ENCODE data around the gene SMIM10L2A. TPM values are rescaled to one million over a fixed set of nuclear protein-coding genes. Genes with fewer than 3 reads are reported as not detected.

SMIM10L2A gene
- total RNA-seq, 1 donor from 2014 or later = 0.82 TPM

DNA sequence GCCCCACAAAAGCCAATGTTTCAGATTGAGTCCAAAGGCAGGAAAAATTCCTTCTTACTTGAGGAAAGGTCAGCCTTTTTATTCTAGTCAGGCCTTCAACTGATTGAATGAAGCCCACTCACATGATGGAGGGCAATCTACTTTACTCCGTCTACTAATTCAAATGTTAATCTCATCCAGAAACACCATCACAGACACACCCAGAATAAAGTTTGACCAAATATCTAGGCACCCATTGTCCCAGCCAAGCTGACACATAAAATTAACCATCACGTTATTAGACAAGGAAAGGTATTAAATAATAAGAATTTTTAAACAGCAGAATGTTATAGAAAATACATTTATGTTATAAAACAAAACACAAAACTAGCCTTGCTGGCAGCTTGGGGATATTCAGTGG is 32.9 kb upstream of the SMIM10L2A start:
- intact Hi-C loops (cut with micrococcal nuclease) = no loop called here
- no peaks in the 10 kb centered on the region for H3K4me1 ChIP-seq
- no peak for DNase-seq
- H3K36me3 ChIP-seq = no peaks in the 10 kb centered on the region
- H3K4me3 ChIP-seq = no peak overlapping the region
- H3K9me3 ChIP-seq (replicated peaks) = no peaks in the 10 kb centered on the region
- no peaks in the 10 kb centered on the region for H3K27me3 ChIP-seq (ENCODE audit: low read depth)
- TF ChIP-seq, protein P1, sequence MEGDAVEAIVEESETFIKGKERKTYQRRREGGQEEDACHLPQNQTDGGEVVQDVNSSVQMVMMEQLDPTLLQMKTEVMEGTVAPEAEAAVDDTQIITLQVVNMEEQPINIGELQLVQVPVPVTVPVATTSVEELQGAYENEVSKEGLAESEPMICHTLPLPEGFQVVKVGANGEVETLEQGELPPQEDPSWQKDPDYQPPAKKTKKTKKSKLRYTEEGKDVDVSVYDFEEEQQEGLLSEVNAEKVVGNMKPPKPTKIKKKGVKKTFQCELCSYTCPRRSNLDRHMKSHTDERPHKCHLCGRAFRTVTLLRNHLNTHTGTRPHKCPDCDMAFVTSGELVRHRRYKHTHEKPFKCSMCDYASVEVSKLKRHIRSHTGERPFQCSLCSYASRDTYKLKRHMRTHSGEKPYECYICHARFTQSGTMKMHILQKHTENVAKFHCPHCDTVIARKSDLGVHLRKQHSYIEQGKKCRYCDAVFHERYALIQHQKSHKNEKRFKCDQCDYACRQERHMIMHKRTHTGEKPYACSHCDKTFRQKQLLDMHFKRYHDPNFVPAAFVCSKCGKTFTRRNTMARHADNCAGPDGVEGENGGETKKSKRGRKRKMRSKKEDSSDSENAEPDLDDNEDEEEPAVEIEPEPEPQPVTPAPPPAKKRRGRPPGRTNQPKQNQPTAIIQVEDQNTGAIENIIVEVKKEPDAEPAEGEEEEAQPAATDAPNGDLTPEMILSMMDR (IDR thresholded peaks at IDR 0.05; ENCODE audit: borderline replicate concordance) = no peak
- no peak overlapping the region for H3K27ac ChIP-seq (replicated peaks)

DNA sequence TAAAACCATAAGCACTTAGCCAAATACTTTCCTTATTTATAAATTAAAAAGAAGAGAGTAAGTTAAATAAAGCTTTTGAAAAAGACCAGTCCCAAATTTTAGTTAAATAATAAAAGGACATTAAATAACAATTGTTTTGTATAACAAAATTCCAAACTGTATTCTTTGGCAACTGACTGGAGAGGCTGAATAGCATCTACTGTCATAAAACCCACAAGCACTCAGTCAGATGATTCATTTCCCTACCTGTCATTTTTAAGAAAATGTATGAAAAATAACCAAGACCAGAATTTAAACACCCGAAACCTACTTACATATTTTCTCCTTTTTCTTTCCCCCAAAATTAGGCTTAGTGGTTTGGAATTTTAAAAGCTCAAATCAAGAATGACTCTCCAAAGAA is 32.5 kb upstream of the SMIM10L2A start:
- no peaks in the 10 kb centered on the region for H3K36me3 ChIP-seq
- no peak for DNase-seq
- no peaks in the 10 kb centered on the region for H3K4me1 ChIP-seq
- H3K27ac ChIP-seq (replicated peaks) = no peak overlapping the region
- no peaks in the 10 kb centered on the region for H3K9me3 ChIP-seq (replicated peaks)
- H3K4me3 ChIP-seq = no peak overlapping the region
- intact Hi-C loops (cut with micrococcal nuclease) = no loop called here
- TF ChIP-seq, protein P1 (IDR thresholded peaks at IDR 0.05; ENCODE audit: borderline replicate concordance) = no peak
- H3K27me3 ChIP-seq (ENCODE audit: low read depth) = no peaks in the 10 kb centered on the region

DNA sequence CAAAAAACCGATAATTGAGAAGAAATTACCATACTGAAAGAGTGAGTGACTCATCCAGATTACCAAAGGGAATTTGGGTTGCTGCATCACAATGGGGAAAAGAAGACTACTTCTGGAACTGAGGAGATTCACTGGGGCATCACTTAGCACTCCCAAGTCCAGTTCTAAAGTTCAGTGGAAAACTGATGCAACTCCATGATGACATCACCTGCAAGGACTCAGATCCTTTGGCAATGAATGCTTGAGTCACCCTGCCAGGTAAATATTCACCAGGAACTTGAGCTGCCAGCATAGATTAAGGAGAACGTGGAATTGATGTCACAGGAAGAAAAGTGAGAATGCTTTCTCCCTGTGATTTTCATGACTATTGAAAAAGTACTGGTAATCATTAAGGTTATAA is 32.0 kb upstream of the SMIM10L2A start:
- DNase-seq = no peak
- intact Hi-C loops (cut with micrococcal nuclease) = no loop called here
- TF ChIP-seq, protein P1 (IDR thresholded peaks at IDR 0.05; ENCODE audit: borderline replicate concordance) = no peak
- Histone ChIP-seq H3K4me3 (no peak overlapping the region), H3K9me3 (replicated peaks) (no peaks in the 10 kb centered on the region), H3K27ac (replicated peaks) (no peak overlapping the region), H3K27me3 (ENCODE audit: low read depth) (no peaks in the 10 kb centered on the region), H3K36me3 (no peaks in the 10 kb centered on the region), H3K4me1 (no peaks in the 10 kb centered on the region)

DNA sequence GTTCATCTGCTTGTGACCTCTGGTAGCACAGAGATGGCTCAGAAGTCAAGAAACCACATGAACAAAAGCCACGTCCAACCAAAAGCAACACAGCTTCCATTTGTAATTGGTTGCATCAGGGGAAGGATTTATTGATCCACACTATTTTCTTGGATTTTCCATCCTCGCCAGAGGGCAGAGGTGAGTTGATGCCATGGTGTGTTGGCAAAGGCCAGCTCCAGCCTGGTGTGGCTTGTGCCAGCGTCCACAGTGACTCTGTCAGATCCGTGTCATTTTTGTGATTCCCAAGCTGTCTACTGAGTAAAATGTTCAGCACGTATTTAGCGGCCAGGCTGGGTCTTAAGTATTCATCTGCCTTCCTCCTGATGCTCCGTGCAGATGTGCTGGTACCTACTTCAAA is 30.0 kb upstream of the SMIM10L2A start:
- intact Hi-C loops (cut with micrococcal nuclease) = no loop called here
- no peak overlapping the region for H3K4me3 ChIP-seq
- TF ChIP-seq, protein P1 (IDR thresholded peaks at IDR 0.05; ENCODE audit: borderline replicate concordance) = no peak
- H3K36me3 ChIP-seq = no peaks in the 10 kb centered on the region
- H3K9me3 ChIP-seq (replicated peaks) = no peaks in the 10 kb centered on the region
- H3K4me1 ChIP-seq = no peaks in the 10 kb centered on the region
- H3K27me3 ChIP-seq (ENCODE audit: low read depth) = no peaks in the 10 kb centered on the region
- no peak for DNase-seq
- H3K27ac ChIP-seq (replicated peaks) = no peak overlapping the region

DNA sequence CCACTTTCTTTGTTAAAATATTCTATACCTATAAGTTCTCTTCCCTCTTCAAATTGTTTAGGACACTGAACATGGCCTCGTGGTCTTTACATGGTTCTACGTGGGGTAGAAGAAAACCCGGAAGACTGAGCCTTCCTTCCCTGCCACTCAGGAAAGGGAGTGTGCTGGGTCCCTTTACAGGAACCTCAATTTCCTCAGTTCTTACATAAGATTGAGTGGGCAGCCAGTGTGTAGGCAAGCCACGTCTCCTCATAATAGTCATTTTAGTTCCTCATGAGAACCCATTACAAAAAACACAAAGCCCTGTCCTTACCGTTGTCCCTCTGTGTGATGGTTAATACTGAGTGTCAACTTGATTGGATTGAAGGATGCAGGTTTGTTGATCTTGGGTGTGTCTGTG is 28.7 kb upstream of the SMIM10L2A start:
- no peak for DNase-seq
- Histone ChIP-seq H3K4me3 (no peak overlapping the region), H3K27ac (replicated peaks) (no peak overlapping the region), H3K36me3 (no peaks in the 10 kb centered on the region), H3K9me3 (replicated peaks) (no peaks in the 10 kb centered on the region), H3K4me1 (no peaks in the 10 kb centered on the region), H3K27me3 (ENCODE audit: low read depth) (no peaks in the 10 kb centered on the region)
- intact Hi-C loops (cut with micrococcal nuclease) = no loop called here
- TF ChIP-seq, protein P1 (IDR thresholded peaks at IDR 0.05; ENCODE audit: borderline replicate concordance) = no peak

DNA sequence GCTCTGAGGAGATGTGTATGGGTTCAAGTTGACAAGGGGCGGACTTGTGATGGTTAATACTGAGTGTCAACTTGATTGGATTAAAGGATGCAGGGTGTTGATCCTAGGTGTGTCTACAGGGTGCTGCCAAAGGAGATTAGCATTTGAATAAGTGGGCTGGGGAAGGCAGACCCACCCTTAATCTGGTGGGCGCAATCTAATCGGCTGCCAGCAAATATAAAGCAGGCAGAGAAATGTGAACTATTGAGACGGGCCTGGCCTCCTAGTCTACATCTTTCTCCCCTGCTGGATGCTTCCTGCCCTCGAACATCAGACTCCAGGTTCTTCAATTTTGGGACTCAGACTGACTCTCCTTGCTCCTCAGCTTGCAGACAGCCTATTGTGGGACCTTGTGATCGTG is 26.7 kb upstream of the SMIM10L2A start:
- Histone ChIP-seq H3K27ac (replicated peaks) (no peak overlapping the region), H3K27me3 (ENCODE audit: low read depth) (no peaks in the 10 kb centered on the region), H3K4me3 (no peak overlapping the region), H3K9me3 (replicated peaks) (no peaks in the 10 kb centered on the region), H3K4me1 (no peaks in the 10 kb centered on the region), H3K36me3 (no peaks in the 10 kb centered on the region)
- DNase-seq = no peak
- intact Hi-C loops (cut with micrococcal nuclease) = no loop called here
- TF ChIP-seq, protein P1 (IDR thresholded peaks at IDR 0.05; ENCODE audit: borderline replicate concordance) = no peak
